Activated T-helper 2 cell treated with anti-CD3 and anti-CD28 coated beads, Interferon-gamma antibody, Interleukin-2, Interleukin-4, amounts not matched to agents 10 μg/mL and 5 μg/mL and 100 μg/mL, durations not matched to agents 14 hours and 24 hours and 36 hours (primary cell): Measurements from ENCODE around the gene MAP2K1. TPM values are rescaled to one million over a fixed set of nuclear protein-coding genes. Genes with fewer than 3 reads are reported as not detected.

Source experiments
- DNase-seq: peaks from one replicate; pipeline ENCODE4 v3.0.0; 2021; ENCODE audit warnings: low spot score
- H3K27ac Mint-ChIP-seq: one replicate; pipeline ENCODE4 v1.8.0; 2021; ENCODE audit warnings: mixed read lengths
- H3K27me3 Mint-ChIP-seq: one replicate; pipeline ENCODE4 v1.8.0; 2021; ENCODE audit warnings: low read depth, mixed read lengths
- H3K36me3 Mint-ChIP-seq: one replicate; pipeline ENCODE4 v1.8.0; 2021; ENCODE audit warnings: low read depth, mixed read lengths
- H3K4me1 Mint-ChIP-seq: one replicate; pipeline ENCODE4 v1.8.0; 2021; ENCODE audit warnings: low read depth, mixed read lengths
- H3K4me3 Mint-ChIP-seq: one replicate; pipeline ENCODE4 v1.8.0; 2021; ENCODE audit warnings: low read depth, mild to moderate bottlenecking, moderate library complexity, mixed read lengths
- H3K9me3 Mint-ChIP-seq: one replicate; pipeline ENCODE4 v1.8.0; 2021; ENCODE audit warnings: mixed read lengths
- intact Hi-C: fragments of 100-400 bp; cut with micrococcal nuclease; formaldehyde crosslinking; loops from one replicate; pipeline ENCODE4 v1.15.1; 2023
- total RNA-seq: library from RNA; stranded (reverse); gene quantifications from 2 replicates; pipeline ENCODE4 v1.2.3, GENCODE V29; 2022

The MAP2K1 gene
- total RNA-seq, 1 donor from 2014 or later, result 111 TPM

DNA sequence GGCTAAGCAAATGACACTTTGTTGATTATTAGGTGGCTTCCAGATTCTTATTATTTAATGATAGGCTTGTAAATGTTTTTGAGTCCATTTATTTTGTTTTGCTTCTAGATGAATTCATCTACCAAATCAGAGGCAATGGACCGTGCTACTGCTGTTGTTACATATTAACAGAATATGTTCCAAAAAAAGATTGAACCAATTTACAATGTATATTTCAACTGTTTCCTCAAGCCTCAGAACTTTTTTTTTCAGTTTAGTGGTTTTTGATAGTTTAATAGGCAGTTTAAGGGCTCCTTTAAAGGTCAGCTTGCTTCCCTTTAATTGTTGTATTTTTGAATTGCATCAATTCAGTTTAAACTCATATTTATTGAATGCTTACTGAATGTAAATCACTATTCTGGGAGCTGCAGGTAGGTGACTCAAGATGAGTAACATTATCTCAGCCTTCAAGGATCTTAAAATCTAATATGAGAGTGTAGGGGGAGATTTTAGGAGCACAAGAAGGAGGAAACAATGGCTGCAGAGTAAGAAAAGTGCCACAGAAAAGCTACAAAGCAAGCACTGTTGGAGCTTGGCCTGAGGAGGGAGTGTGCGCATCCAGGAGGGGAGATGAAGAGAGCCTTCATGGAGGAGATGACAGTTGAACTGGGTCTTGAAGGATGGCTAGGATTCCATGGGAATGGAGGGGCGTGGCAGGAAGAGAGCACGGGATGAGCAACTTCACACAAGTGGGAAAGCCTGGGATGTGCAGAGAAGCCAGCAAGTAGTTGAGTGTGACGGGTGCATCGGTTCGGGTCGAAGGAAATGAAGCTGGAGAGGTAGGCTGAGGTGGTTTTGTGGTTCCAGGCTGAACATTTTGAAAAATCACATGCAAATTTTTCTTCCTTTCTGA lies 14.7 kb downstream of the MAP2K1 start:
- no peaks in the 10 kb centered on the region for H3K9me3 Mint-ChIP-seq
- intact Hi-C loops, result loop anchor here (1.0 to 2.0 kb wide), 2 partner anchors 11 to 15 kb away; partner anchors contain the start of gene MAP2K1
- DNase-seq, result peak; percentile 10
- H3K4me1 Mint-ChIP-seq, result peaks cover 66% of the 10 kb centered on the region
- peaks cover 53% of the 10 kb centered on the region for H3K36me3 Mint-ChIP-seq
- no peaks in the 10 kb centered on the region for H3K27me3 Mint-ChIP-seq
- H3K27ac Mint-ChIP-seq, result peak overlapping the region; percentile 53
- peak overlapping the region; percentile 51 for H3K4me3 Mint-ChIP-seq

DNA sequence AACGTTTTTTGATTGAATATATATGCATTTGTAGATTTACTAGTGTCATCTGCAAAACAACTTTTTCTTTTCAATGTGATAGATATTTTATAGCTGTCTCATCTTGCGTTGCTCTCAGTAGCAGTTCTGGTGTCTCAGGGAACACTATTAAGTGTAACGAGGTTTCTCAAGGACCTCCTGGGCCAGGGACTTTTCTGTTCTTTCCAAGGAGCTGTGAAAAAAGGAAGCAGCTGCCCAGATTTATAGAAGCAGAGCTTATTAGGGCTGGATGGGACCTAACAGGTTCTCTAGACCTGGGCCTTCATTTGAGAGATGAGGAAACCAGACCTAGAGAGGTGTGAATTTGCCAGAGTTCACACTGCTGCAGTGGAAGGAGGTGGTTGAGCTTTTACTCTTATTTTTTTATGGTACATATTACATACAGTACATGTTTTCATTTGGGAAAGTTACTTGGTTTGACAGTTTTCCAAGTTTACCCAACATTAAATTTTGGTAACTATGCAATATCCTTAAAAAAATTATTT lies 16.1 kb downstream of the MAP2K1 start:
- intact Hi-C loops, result no loop called here
- no peaks in the 10 kb centered on the region for H3K9me3 Mint-ChIP-seq
- peaks cover 75% of the 10 kb centered on the region for H3K4me1 Mint-ChIP-seq
- peak overlapping the region; percentile 33 for H3K27ac Mint-ChIP-seq
- H3K4me3 Mint-ChIP-seq, result no peak overlapping the region
- no peaks in the 10 kb centered on the region for H3K27me3 Mint-ChIP-seq
- H3K36me3 Mint-ChIP-seq, result peaks cover 48% of the 10 kb centered on the region
- no peak for DNase-seq

DNA sequence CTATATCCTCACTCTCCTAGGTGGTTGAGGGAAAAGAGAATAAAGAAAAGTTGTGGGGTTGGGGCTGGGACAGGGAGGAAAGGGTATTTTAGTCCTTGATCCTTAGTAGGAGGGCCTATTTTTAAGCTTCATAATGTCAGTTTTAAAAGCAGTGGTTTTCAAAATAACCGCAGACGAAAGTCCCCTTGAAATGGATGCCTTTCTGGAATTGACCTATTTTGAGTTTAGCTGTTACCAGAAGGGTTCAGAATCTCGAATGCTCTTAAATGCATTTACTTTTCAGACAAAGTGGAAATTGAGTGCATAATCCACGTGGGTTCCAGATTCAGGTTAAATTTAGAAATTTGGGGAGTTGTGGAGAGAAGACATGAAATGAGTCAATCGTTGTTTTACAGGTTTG lies 16.6 kb downstream of the MAP2K1 start:
- Mint-ChIP-seq H3K9me3 (no peaks in the 10 kb centered on the region), H3K4me1 (peaks cover 77% of the 10 kb centered on the region), H3K27ac (no peak overlapping the region), H3K4me3 (no peak overlapping the region), H3K36me3 (peaks cover 43% of the 10 kb centered on the region), H3K27me3 (no peaks in the 10 kb centered on the region)
- no peak for DNase-seq
- intact Hi-C loops, result no loop called here

DNA sequence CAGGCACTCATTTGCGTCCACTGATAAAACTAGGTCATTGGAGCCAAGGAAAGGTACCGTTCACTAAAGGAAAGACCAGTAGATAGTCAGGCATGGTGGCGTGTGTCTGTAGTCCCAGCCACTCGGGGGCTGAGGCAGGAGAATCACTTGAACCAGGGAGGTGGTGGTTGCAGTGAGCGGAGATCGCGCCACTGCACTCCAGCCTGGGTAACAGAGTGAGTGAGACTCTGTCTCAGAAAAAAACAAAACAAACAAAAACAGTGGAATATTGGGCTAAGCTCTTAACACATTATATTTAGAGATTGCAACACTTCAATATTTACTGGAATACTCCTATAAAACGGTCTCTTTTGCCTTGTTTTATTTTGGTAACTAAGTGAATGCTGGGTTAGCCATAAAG lies 17.4 kb downstream of the MAP2K1 start:
- peaks cover 41% of the 10 kb centered on the region for H3K36me3 Mint-ChIP-seq
- DNase-seq, result no peak
- no peak overlapping the region for H3K4me3 Mint-ChIP-seq
- H3K27ac Mint-ChIP-seq, result no peak overlapping the region
- intact Hi-C loops, result no loop called here
- H3K4me1 Mint-ChIP-seq, result peaks cover 84% of the 10 kb centered on the region
- no peaks in the 10 kb centered on the region for H3K9me3 Mint-ChIP-seq
- H3K27me3 Mint-ChIP-seq, result no peaks in the 10 kb centered on the region

DNA sequence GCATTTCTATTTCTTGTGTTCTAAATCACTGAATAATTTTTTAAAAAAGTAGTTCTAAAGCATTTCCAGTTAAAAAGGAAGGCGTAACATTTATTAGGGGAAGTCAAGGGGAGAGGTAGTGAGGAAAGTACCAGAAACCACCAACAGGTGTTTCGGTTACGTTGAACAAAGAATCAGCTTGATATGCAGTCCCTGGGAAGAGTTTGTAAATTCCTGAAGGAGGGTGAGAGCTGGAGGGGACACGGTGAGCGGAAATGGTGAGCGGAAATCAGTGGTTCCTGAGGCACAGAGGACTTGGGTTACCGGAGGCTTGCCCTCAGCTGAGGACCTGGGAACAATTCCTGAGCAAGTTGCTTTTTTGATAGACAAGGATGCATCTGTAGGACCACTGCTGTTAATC lies 17.8 kb downstream of the MAP2K1 start:
- Mint-ChIP-seq H3K4me1 (peaks cover 85% of the 10 kb centered on the region), H3K27ac (no peak overlapping the region), H3K9me3 (no peaks in the 10 kb centered on the region), H3K4me3 (no peak overlapping the region), H3K36me3 (peaks cover 41% of the 10 kb centered on the region), H3K27me3 (no peaks in the 10 kb centered on the region)
- no peak for DNase-seq
- intact Hi-C loops, result no loop called here

DNA sequence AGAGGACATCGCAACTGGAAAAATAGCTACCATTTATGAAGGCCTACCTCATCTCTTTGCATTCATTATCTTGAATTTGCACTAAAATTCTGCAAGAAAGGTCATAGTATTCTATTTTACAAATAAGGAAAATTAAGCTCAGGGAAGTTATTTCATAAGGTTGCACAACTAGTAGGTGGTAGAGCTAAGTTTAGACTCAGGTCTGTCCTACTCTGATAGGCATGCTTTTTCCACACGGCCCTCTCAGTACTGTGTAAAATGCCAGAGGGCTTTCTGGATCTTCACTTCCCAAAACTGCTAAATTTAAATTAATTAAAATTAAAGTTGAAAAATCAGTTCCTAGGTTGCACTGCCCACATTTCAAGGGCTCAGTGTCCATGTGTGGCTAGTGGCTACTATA lies 18.3 kb downstream of the MAP2K1 start:
- H3K9me3 Mint-ChIP-seq, result no peaks in the 10 kb centered on the region
- H3K4me3 Mint-ChIP-seq, result no peak overlapping the region
- no peaks in the 10 kb centered on the region for H3K27me3 Mint-ChIP-seq
- no peak for DNase-seq
- peaks cover 88% of the 10 kb centered on the region for H3K4me1 Mint-ChIP-seq
- no peak overlapping the region for H3K27ac Mint-ChIP-seq
- H3K36me3 Mint-ChIP-seq, result peaks cover 45% of the 10 kb centered on the region
- intact Hi-C loops, result no loop called here

DNA sequence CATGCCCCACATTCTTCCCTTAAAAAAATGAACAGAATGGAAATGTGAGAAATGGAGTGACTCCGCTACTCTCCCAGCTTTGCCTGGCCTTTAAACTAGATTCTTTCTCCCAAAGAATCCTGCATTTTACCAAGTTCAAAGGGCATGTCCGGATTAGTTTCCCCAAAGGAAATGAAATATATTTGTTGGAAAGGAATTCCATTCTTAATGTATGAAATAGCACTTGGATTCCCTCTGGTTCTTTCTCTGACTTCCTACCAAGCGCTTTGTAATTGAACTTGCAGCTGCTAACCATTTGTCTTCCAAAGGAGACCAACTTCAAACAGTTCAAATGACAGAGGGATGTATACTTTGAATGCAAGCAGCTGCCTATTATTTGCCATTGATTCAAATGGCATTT lies 18.9 kb downstream of the MAP2K1 start:
- Mint-ChIP-seq H3K4me1 (peaks cover 87% of the 10 kb centered on the region), H3K27me3 (no peaks in the 10 kb centered on the region), H3K9me3 (no peaks in the 10 kb centered on the region), H3K4me3 (no peak overlapping the region), H3K36me3 (peaks cover 43% of the 10 kb centered on the region), H3K27ac (no peak overlapping the region)
- DNase-seq, result no peak
- intact Hi-C loops, result no loop called here

DNA sequence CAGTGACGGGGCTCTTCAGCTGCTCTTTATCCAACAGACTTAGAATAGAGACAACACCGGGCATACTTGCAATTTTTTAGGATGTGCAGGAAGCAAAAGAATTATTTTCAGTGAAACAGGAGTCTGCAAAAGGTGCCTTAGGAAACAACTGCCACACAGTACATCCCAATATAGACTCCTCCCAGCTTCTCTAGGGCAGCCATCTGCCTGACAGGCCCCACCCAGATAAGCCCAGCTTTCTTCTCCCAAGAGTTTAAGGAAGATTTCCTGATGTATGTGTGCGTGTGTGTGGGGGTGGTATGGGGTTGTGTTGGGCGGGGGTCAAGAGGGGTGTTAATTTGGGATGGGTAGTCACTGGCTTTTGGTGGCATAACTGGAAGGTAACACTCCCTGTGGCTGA lies 21.5 kb downstream of the MAP2K1 start:
- intact Hi-C loops, result no loop called here
- H3K27me3 Mint-ChIP-seq, result no peaks in the 10 kb centered on the region

DNA sequence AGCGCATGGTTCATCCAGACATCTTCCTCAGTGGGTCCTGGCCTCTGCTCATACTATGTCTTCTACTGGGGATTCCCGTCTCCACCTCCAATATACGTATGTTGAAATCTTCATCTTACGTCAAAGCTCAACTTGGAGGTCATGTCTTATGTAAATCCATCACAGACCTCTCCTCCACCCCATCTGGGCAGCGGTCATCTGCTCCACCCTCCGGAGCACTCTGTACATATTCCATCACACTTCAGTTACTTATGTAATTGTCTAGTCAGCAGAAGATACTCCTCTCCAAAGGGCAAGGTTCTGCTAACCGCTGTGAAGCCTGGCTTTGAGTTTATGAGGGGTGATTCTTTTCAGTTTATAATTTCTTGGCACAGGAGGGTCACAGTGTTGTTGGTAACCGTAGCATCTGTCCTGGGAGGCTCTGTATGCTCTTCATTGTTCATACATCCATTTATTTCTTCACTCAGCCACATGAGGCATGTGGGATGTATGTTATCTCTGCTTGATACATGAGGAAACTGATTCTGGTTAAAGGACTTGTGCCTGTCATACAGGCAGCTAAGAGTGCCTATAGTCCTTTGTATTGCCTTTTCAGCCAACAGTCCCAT lies 22.1 kb downstream of the MAP2K1 start:
- Mint-ChIP-seq H3K4me3 (no peak overlapping the region), H3K4me1 (peaks cover 76% of the 10 kb centered on the region), H3K36me3 (peaks cover 47% of the 10 kb centered on the region), H3K27ac (peak overlapping the region; percentile 10), H3K9me3 (peaks cover 5% of the 10 kb centered on the region), H3K27me3 (no peaks in the 10 kb centered on the region)
- no peak for DNase-seq
- intact Hi-C loops, result no loop called here

More for the DNA sequence above, 21.5 kb downstream of the MAP2K1 start:
- H3K27ac Mint-ChIP-seq, result no peak overlapping the region
- H3K9me3 Mint-ChIP-seq, result no peaks in the 10 kb centered on the region
- H3K4me3 Mint-ChIP-seq, result no peak overlapping the region
- H3K36me3 Mint-ChIP-seq, result peaks cover 41% of the 10 kb centered on the region
- peaks cover 80% of the 10 kb centered on the region for H3K4me1 Mint-ChIP-seq
- DNase-seq, result no peak

DNA sequence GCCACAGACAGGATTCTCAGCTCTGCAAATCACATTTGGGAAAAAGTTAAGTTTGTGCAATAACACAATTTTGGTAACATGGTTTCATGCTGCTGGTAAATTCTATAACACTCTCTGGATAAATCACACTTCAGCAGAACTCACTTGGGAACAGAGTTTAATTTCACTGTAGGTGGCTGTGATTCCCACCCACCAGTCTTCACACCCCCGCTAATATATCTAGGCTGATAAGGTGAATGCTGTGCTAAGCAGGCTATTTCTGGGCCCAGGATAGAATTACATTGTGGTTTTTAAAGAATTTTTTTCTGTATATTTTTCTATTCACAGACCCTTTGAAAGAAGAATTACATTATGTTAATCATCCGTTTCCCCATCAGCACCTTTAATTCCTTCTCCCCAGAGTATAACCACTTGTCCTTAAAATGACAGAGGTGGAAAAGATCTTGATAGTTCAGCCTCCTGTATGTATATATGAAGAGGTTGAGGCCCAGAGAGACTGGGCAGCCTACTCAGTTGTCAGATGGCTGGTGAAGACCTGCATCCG lies 22.9 kb downstream of the MAP2K1 start:
- Mint-ChIP-seq H3K27me3 (no peaks in the 10 kb centered on the region), H3K9me3 (peaks cover 12% of the 10 kb centered on the region), H3K4me1 (peaks cover 73% of the 10 kb centered on the region), H3K4me3 (no peak overlapping the region), H3K27ac (peak overlapping the region; percentile 20), H3K36me3 (peaks cover 52% of the 10 kb centered on the region)
- DNase-seq, result no peak
- intact Hi-C loops, result no loop called here

DNA sequence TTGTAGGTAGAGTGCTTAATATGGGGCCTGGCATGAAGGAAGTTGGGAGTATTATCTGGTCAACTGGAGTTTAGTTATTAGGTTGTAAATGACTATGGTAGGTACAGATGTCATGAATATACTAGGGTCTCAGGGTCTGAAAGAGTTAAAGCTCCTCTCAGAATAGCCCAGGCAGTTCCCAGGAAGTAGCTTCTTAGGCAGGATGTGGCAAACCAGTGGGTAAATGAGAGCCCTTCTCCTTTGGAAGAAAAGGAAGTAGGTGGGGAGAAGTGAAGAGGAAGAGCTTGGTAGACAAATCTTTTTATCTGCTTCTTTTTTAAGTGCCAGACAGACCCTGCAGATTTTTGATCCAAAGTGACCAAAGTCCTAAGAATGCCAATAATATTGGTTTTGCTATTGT lies 24.5 kb downstream of the MAP2K1 start:
- peak overlapping the region; percentile 69 for H3K27ac Mint-ChIP-seq
- intact Hi-C loops, result no loop called here
- H3K4me3 Mint-ChIP-seq, result peak overlapping the region; percentile 66
- peaks cover 63% of the 10 kb centered on the region for H3K36me3 Mint-ChIP-seq
- no peak for DNase-seq
- peaks cover 23% of the 10 kb centered on the region for H3K9me3 Mint-ChIP-seq
- peaks cover 71% of the 10 kb centered on the region for H3K4me1 Mint-ChIP-seq
- no peaks in the 10 kb centered on the region for H3K27me3 Mint-ChIP-seq

DNA sequence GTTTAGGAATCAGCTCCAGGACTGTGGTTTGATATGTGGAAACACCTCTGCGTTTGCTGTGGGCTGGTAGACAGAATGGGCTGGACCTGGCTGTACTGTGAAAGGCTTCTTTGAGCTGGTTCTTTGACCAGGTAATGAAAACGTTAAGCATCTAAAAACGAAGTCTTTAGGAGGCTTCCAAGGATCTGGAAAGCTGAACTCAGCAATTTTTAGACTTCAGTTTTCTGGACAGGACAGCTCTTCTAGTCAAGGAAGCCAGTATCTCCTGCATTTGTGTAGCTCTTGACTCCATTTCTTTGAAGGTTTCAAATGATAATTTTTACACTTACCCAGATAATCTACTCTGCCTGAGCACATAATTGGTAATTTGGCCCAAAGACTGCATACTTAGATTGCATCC lies 25.5 kb downstream of the MAP2K1 start:
- Mint-ChIP-seq H3K4me3 (no peak overlapping the region), H3K9me3 (peaks cover 23% of the 10 kb centered on the region), H3K36me3 (peaks cover 63% of the 10 kb centered on the region), H3K27ac (no peak overlapping the region), H3K27me3 (no peaks in the 10 kb centered on the region), H3K4me1 (peaks cover 72% of the 10 kb centered on the region)
- intact Hi-C loops, result no loop called here
- no peak for DNase-seq

DNA sequence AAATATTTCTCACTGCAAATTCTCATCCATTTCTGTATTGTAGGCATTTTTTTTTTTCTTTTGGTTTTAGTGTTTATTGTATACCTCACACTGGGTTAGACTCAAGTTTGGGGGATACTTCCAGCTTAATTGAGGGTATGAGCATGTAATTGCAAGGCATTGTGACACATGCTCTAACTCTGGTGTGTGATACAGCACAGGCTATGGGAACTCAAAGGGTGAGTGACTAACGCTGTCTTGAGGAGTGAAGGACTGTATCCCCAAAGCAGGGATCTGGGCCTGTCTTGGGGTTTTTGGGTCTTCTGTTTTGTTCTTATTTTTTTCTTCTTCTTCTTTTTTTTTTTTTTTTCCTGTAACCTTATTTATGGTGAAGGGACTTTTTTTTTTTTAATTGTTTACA lies 26.9 kb downstream of the MAP2K1 start:
- H3K4me3 Mint-ChIP-seq, result no peak overlapping the region
- no peaks in the 10 kb centered on the region for H3K27me3 Mint-ChIP-seq
- DNase-seq, result no peak
- H3K4me1 Mint-ChIP-seq, result peaks cover 67% of the 10 kb centered on the region
- intact Hi-C loops, result no loop called here
- H3K27ac Mint-ChIP-seq, result no peak overlapping the region
- H3K36me3 Mint-ChIP-seq, result peaks cover 59% of the 10 kb centered on the region
- H3K9me3 Mint-ChIP-seq, result peaks cover 23% of the 10 kb centered on the region
